Spleen (tissue), 11 donors: ENCODE measurements around the gene CEBPB. TPM values are rescaled to one million over a fixed set of nuclear protein-coding genes. Genes with fewer than 3 reads are reported as not detected.

ENCODE experiments used
- DNase-seq: peaks from one replicate; pipeline ENCODE4 v3.0.0-alpha.2; 2020
- H3K27ac ChIP-seq, 8 donors: fragments of 200-600 bp; sonication (generic) in 7 of 8; 1 replicate in 4 of 8; 2 replicates in 4 of 8; pipeline versions ENCODE4 v1.5.0 to v1.8.0; 2016 to 2021; ENCODE audit warnings: inconsistent platforms in 4 of 8, mild to moderate bottlenecking in 4 of 8, moderate library complexity in 1 of 8
- H3K27me3 ChIP-seq, 7 donors: fragments of 200-600 bp; sonication (generic) in 6 of 7; replicated peaks in 1 of 7; 1 replicate in 4 of 7; 2 replicates in 3 of 7; pipeline versions ENCODE4 v1.5.0 to v1.8.0; 2016 to 2021; ENCODE audit warnings: inconsistent platforms in 3 of 7, mild to moderate bottlenecking in 1 of 7
- H3K36me3 ChIP-seq, 6 donors: fragments of 200-600 bp; sonication (generic) in 5 of 6; 1 replicate in 4 of 6; 2 replicates in 2 of 6; pipeline versions ENCODE4 v1.5.0 to v1.8.0; 2016 to 2021; ENCODE audit warnings: inconsistent platforms in 2 of 6
- H3K4me1 ChIP-seq, 6 donors: fragments of 200-600 bp; sonication (generic) in 5 of 6; 1 replicate in 3 of 6; 2 replicates in 3 of 6; pipeline versions ENCODE4 v1.5.0 to v1.8.0; 2016 to 2021; ENCODE audit warnings: inconsistent platforms in 3 of 6
- H3K4me3 ChIP-seq, 8 donors: fragments of 200-600 bp; sonication (generic) in 7 of 8; 1 replicate in 4 of 8; 2 replicates in 4 of 8; pipeline versions ENCODE4 v1.5.0 to v1.8.0; 2016 to 2021; ENCODE audit warnings: inconsistent platforms in 4 of 8, mild to moderate bottlenecking in 4 of 8, moderate library complexity in 2 of 8
- H3K9me3 ChIP-seq, 8 donors: fragments of 200-600 bp; sonication (generic) in 7 of 8; 1 replicate in 4 of 8; 2 replicates in 4 of 8; pipeline versions ENCODE4 v1.5.0 to v1.8.0; 2016 to 2021; ENCODE audit warnings: inconsistent platforms in 4 of 8
- CTCF ChIP-seq, 11 experiments: fragments of 200-600 bp in 7 of 11; fragments of 450-650 bp in 4 of 11; sonication (generic) in 4 of 11; IDR thresholded peaks in 8 of 11; conservative IDR thresholded peaks in 3 of 11; 1 replicate in 7 of 11; 2 replicates in 4 of 11; pipeline versions ENCODE4 v1.4.0 to v1.8.0; 2016 to 2021; ENCODE audit warnings: antibody characterized with exemption in 11 of 11, inconsistent platforms in 4 of 11, mild to moderate bottlenecking in 1 of 11
- POLR2A ChIP-seq, 3 donors: fragments of 450-650 bp; IDR thresholded peaks; one replicate each; pipeline ENCODE4 v1.5.1; 2017; ENCODE audit warnings: antibody characterized with exemption in 3 of 3, mild to moderate bottlenecking in 1 of 3
- POLR2AphosphoS5 ChIP-seq, 3 donors: sonication (generic); formaldehyde crosslinking; IDR thresholded peaks; one replicate each; pipeline ENCODE4 v1.5.1; 2017; ENCODE audit warnings: antibody characterized with exemption in 3 of 3
- WGBS, 5 donors: extraction: QIAGEN DNeasy Blood & Tissue Kit in 3 of 5; methylation state at CpG; one replicate each; pipeline versions ENCODE4 v1.1.5 to v1.1.7; 2013 to 2018; 5-methylcytosine and 5-hydroxymethylcytosine counted together
- intact Hi-C: fragments of 100-400 bp; cut with DNase I; formaldehyde crosslinking; loops from one replicate; pipeline ENCODE4 v1.15.0; 2023; ENCODE audit warnings: low total_unique reads
- polyA plus RNA-seq, 3 donors: library from polyadenylated mRNA; stranded (reverse); fragments of 200-250 nt; gene quantifications; one replicate each; pipeline ENCODE4 v1.2.1, GENCODE V29; 2013
- total RNA-seq, 7 donors: library from RNA; depleted of rRNA in 3 of 7; stranded (reverse); fragments of >200 nt in 3 of 7; fragmentation: NEBNext Ultra II Directional in 4 of 7; extraction: Animal tissue kit (Norgen Biotek cat#: 25700) in 4 of 7; gene quantifications; one replicate each; pipeline versions ENCODE4 v1.1.0 to v1.2.1, GENCODE V29; 2016 to 2021
- donor health status: healthy with polysubstance abuse.
- donor health status: DM: no; HTN: no; CAD: no; lungs with moderate emphysema.
- donor health status: DM: no; HTN: no; CAD: no.
- donor health status: Bipolar disorder and iron deficiency.
- donor health status: healthy.
- donor health status: DM: no; HTN: no; CAD: no.
- donor health status: DM: yes; HTN: yes; CAD: no.

Gene CEBPB
- total and polyA plus RNA-seq, 10 donors, result 24.2 to 273 (median 105) TPM

DNA sequence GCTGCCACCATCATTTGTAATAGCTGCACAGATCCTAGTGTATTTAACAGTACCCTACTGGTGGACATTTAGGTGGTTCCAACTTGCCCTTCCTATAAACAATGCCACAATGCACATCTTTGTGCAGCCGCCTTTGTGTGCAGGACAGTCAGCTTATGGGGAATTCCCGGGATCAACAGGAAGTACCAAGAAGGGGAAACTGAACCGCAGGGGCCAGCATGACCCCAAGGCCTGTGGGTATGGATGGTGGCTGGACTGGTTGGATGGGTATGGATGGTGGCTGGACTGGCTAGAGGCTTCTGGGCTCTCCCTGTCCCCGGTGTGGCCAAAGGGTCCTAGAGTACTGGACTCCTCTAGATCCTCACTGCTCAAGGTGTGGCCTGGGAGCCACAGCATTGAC, 46.7 kb downstream of the CEBPB start:
- 55 to 81% (median 65%) methylated on average over 4 of the region's 4 CpGs for WGBS, 5 donors
- peaks cover 0 to 7% (median 0%) of the 10 kb centered on the region in 7 donors for H3K27me3 ChIP-seq
- H3K36me3 ChIP-seq, result no peaks in the 10 kb centered on the region
- TF ChIP-seq POLR2A (IDR thresholded peaks at IDR 0.05) (no peak), POLR2AphosphoS5 (IDR thresholded peaks at IDR 0.05) (no peak), CTCF (IDR thresholded peaks at IDR 0.05 in 8 of 11, conservative IDR thresholded peaks at IDR 0.05 in 3 of 11) (no peak)
- no peaks in the 10 kb centered on the region for H3K9me3 ChIP-seq
- peaks cover 0 to 17% (median 2%) of the 10 kb centered on the region in 6 donors for H3K4me1 ChIP-seq
- no peak for DNase-seq
- no peak overlapping the region for H3K4me3 ChIP-seq
- H3K27ac ChIP-seq, result no peak overlapping the region
- intact Hi-C loops, result no loop called here

GRCh38 chr20:50238081-50238800, 47.6 kb downstream of the CEBPB start:
- Histone ChIP-seq H3K36me3 (no peaks in the 10 kb centered on the region), H3K4me3 (no peak overlapping the region), H3K9me3 (no peaks in the 10 kb centered on the region), H3K27me3 (peaks cover 0 to 16% (median 0%) of the 10 kb centered on the region in 7 donors), H3K27ac (no peak overlapping the region), H3K4me1 (peaks cover 0 to 24% (median 3%) of the 10 kb centered on the region in 6 donors)
- TF ChIP-seq POLR2A (IDR thresholded peaks at IDR 0.05), result no peak
- intact Hi-C loops, result no loop called here
- no peak for DNase-seq
- WGBS, 5 donors, result 75 to 82% (median 77%) methylated on average over 19 of the region's 19 CpGs

DNA sequence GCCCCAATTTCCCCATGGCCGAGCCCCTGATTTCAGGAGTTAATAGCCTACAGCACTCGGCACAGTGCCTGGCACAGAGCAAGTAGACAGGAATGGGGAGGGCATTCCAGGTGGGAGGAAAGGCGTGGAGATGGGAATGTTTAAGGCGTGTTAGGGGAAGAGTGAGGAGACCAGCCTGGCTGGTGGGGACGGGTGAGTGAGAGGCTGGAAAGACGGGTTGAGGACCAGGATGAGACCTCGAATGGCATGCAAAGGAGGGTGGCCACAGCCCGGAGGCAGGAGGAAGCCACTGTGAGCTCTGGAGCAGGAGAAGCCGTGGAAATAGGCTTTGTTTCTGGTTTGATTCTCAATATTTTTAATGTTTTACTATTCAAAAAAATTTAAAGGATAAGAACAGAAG, 49.5 kb downstream of the CEBPB start:
- intact Hi-C loops, result no loop called here
- no peaks in the 10 kb centered on the region for H3K9me3 ChIP-seq
- no peaks in the 10 kb centered on the region for H3K36me3 ChIP-seq
- H3K27me3 ChIP-seq, result peaks cover 0 to 20% (median 0%) of the 10 kb centered on the region in 7 donors
- 78 to 94% (median 85%) methylated on average over 9 of the region's 9 CpGs for WGBS, 5 donors
- TF ChIP-seq POLR2AphosphoS5 (IDR thresholded peaks at IDR 0.05), result no peak
- TF ChIP-seq CTCF (IDR thresholded peaks at IDR 0.05 in 8 of 11, conservative IDR thresholded peaks at IDR 0.05 in 3 of 11), result no peak
- no peak for TF ChIP-seq POLR2A (IDR thresholded peaks at IDR 0.05)
- peaks cover 0 to 26% (median 4%) of the 10 kb centered on the region in 6 donors for H3K4me1 ChIP-seq
- no peak for DNase-seq
- H3K27ac ChIP-seq, result no peak overlapping the region
- no peak overlapping the region for H3K4me3 ChIP-seq

DNA sequence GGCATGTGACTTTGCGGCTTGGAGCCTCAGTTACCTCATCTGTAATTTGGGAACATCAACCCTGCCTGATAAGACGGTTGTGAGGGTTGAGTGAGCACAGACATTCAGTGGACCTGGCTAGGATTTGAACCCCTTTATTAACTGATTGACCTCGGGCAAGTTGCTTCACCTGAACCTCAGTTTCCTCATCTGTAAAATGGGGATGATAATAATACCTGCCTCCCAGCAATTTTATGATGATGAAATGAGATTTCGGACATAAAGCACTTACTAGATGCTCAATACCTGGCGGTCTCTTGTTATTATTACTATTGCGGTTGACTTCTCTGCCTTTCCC, 51.5 kb downstream of the CEBPB start:
- Histone ChIP-seq H3K27ac (no peak overlapping the region), H3K4me3 (no peak overlapping the region), H3K27me3 (peaks cover 0 to 20% (median 0%) of the 10 kb centered on the region in 7 donors), H3K36me3 (no peaks in the 10 kb centered on the region), H3K9me3 (no peaks in the 10 kb centered on the region), H3K4me1 (peaks cover 0 to 20% (median 3%) of the 10 kb centered on the region in 6 donors)
- DNase-seq, result no peak
- TF ChIP-seq CTCF (IDR thresholded peaks at IDR 0.05 in 8 of 11, conservative IDR thresholded peaks at IDR 0.05 in 3 of 11), result no peak
- no peak for TF ChIP-seq POLR2AphosphoS5 (IDR thresholded peaks at IDR 0.05)
- no peak for TF ChIP-seq POLR2A (IDR thresholded peaks at IDR 0.05)
- WGBS, 5 donors, result 88 to 96% (median 91%) methylated on average over 6 of the region's 6 CpGs
- intact Hi-C loops, result no loop called here

Other genes with a start within 250 kb of the CEBPB start
- gene SNAI1, start 207.8 kb upstream of the CEBPB start, total RNA-seq, result 10 to 100 TPM in 2 of 7 donors, 1 to 10 TPM in 5; 2.1 to 10.5 (median 8.3) TPM
- 1 to 10 TPM; 1.3 to 2.4 (median 1.7) TPM for gene SNAI1, start 207.8 kb upstream of the CEBPB start, polyA plus RNA-seq
- 100 to 1,000 TPM; 110 to 140 (median 131) TPM for gene UBE2V1, start 77.7 kb upstream of the CEBPB start, total RNA-seq
- 10 to 100 TPM; 62.3 to 76.9 (median 69.5) TPM for gene UBE2V1, start 77.7 kb upstream of the CEBPB start, polyA plus RNA-seq
- 10 to 100 TPM; 15.3 to 24.8 (median 20.3) TPM for gene PEDS1, start 37.1 kb upstream of the CEBPB start, total RNA-seq
- gene PEDS1, start 37.1 kb upstream of the CEBPB start, polyA plus RNA-seq, result 10 to 100 TPM in 2 of 3 donors, 1 to 10 TPM in 1; 9.6 to 14.3 (median 12.2) TPM